HG03066 (cell line): ENCODE results near the gene ST3GAL4.

ENCODE experiments used
- ATAC-seq: cut with Tn5 transposase; IDR thresholded peaks from one replicate; pipeline ENCODE4 v1.9.1; 2021; ENCODE audit warnings: low read depth; ENCODE audit not compliant: unreplicated experiment

Gene ST3GAL4

DNA sequence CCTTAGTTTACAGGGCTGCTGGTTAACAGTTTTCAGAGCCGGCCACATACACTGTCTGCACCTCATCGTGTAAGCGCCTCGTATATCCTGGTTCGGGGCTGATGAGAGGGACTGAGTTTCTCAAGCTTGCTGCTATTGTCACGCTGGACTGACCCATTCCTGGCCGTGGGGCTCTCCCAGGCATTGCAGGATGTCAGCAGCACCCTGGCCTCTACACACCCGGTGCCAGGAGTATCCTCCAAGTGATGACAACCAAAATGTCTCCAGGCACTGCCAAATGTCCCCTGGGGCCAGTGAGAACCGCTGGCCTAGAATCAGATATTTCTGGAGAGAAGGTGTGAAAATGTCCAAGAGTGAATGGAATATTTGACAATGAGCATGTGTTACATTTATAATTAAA is 82.8 kb downstream of the ST3GAL4 start:
- ATAC-seq = no peak

- no peak for ATAC-seq
Observed at GRCh38 chr11:126438691-126439090, 83.2 kb downstream of the ST3GAL4 start.

DNA sequence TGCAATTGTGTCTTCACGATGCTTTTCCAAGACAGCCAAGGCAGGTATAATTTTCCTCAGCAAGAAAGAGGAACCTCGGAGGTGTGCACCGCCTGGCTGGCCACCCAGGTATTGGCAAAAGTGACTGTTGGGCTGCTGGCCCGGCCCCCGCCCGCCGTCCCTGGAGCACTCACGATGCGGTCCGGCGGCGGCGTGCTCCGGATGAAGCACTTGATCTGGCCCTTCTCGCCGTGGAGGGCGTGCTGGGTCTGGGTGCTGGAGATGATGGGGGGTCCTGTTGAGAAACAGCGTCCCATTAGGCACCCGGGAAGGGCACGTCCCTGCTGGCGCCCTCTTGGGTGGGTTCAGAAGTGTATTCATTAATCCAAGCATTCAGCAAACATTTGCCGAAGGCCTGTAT is 84.8 kb downstream of the ST3GAL4 start:
- no peak for ATAC-seq

DNA sequence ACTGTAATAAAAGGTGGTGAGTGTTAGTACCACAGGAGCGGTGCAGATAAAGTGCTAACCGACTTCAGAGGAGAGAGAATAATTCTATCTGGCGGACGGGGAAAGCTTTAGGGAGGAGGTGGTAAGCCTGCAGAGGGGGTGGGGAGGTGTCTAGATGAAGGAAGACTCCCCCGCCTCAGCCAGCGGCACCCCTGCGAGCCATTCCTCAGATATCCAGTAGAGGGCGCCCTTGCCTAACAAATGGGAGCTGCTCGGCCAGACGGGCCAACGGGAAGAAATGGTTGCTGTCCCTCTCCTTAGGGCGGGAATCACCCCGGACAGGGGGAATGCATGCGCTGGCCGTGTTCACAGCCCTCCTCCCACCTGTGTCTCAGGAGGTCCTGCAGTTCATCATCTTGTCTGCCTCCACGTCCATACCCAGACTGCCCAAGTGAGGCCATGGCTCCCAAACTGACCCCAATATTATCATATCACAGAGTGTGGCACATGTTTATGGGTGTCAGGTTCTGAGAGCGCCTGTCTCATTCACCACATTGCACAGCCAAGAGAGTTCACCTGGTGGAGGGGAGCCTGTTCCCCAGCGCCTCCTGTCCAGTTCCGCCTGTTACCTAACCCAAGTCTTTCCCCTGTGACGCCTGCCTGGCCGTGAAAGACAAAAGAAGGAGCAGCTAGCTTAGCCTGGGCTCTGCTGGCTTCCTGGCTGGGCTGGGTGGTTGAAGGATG is 85.5 kb downstream of the ST3GAL4 start:
- peak; percentile 67 for ATAC-seq

- no peak for ATAC-seq
Observed at GRCh38 chr11:126443120-126443519, 87.6 kb downstream of the ST3GAL4 start.

GRCh38 chr11:126444072-126444471 is 88.6 kb downstream of the ST3GAL4 start:
- no peak for ATAC-seq

DNA sequence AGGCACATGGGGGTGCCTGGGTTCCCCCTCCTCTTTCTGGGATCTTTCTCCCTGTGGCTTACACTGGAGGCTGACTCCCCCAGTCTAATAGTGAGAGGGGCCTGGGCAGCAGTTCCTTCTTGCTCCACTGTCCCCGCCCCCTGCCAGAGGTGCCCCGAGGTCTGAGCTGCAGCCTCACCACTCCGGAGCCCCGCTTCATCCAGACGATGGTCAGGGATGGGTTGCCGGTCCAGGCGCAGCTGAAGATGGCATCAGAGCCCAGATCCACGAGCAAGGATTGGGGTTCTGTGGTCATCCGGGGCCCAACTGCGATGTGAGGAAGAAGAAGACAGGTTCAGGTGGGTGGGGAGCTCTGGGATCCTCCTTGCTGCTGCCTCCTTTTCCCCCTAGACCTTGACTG is 91.1 kb downstream of the ST3GAL4 start:
- ATAC-seq = no peak

- no peak for ATAC-seq
Observed at GRCh38 chr11:126450198-126450597, 94.7 kb downstream of the ST3GAL4 start.

DNA sequence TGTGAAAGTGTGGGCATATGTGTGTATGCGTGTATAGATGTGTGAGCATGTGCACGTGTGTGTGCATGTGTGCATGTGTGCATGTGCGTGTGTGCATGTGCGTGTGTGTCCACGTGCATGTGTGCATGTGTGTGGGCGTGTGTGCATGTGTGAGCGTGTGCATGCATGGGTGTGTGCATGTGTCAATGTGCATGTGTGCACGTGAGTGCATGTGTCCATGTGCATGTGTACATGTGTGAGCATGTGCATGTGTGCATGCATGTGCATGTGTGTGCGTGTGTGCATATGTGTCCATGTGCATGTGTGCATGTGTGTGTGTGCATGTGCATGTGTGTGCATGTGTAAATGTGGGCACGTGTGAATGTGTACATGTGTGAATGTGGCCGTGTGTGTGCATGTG is 95.3 kb downstream of the ST3GAL4 start:
- no peak for ATAC-seq

DNA sequence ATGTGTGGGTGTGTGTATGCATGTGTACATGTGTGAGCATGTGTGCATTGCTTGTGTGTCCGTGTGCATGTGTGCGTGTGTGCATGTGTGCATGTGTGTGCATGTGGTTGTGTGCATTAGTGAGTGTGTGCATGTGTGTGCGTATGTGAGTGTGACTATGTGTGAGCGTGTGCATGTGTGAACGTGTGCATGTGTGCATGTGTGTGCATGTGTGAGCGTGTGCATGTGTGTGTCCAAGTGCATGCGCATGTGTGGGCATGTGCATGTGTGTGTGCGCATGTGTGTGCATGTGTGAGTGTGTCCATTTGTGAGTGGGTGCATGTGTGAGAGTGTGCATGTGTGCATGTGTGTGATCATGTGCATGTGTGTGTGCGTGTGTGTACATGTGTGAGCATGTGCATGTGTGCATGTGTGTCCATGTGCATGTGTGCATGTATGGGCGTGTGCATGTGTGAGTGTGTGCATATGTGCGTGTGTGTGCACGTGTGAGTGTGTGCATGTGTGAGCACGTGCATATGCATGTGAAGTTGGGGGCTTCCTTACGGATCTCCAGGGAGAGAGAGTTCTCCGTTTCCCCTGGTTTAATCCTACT is 95.8 kb downstream of the ST3GAL4 start:
- no peak for ATAC-seq

- ATAC-seq = no peak
Observed at GRCh38 chr11:126452241-126453101, 97.0 kb downstream of the ST3GAL4 start.

- ATAC-seq = no peak
Observed at GRCh38 chr11:126456089-126456488, 100.6 kb downstream of the ST3GAL4 start.

DNA sequence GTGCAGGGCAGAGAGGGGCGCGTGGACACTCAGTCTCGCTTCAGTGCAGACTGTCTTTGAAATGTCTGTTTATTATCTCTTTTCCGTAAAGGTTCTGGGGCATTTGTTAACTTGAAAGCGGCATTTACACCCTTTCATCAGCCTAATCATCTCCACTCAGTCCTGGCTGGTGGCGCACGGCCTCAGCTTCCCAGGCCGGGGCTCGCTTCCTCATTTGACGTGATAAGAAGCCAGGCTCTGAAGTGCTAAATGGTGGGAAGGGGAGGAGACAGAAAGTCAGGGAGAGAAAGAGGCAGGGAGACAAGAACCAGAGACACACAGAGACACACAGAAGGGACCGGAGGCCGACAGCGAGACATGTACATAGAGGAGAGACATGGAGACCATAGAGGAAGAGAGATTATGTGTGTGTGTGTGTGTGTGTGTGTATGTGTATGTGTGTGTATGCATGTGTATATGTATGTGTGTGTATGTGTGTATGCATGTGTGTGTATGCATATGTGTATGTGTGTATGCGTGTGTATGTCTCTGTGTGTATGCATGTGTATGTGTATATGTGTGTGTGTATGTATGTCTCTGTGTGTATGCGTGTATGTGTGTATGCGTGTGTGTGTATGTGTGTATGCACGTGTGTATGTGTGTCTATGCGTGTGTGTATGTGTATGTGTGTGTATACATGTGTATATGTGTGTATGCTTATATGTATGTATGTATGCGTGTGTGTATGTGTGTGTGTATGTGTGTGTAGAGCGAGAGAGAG is 101.5 kb downstream of the ST3GAL4 start:
- no peak for ATAC-seq

- no peak for ATAC-seq
Observed at GRCh38 chr11:126457817-126458216, 102.3 kb downstream of the ST3GAL4 start.

GRCh38 chr11:126459691-126460281 is 104.3 kb downstream of the ST3GAL4 start:
- ATAC-seq = no peak

DNA sequence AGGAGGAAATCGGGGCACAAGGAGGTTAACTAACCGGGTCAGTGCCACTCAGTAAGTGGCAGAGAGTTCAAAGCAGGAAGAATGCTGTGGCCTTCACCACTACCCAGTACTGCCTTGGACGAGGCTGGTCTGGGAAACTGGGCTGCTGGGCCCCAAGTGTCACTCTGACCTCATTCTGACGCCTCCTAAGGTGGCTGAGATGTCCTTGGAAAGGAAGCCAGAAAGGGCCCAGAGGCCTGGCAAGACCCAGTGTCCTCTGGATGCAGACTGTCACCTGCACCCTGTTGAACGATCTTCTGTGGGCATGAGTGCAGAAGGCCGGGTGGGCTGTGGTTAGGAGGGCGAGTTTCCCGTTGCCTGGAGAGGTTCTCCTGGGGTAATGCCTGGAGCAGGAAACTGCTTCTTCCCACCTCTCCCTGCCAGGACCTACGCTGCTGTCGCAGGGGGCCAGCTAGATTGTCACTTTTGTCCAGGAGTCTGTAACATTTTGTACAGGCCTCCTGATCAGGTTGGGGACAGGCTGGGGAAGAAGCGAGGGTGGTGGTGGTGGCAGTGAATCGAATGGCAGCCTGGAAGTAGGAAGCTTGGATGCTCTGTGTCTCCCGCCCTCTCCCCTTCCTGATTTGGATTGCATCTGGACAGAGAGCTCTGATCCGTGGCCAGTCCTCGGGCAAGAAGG is 105.1 kb downstream of the ST3GAL4 start:
- ATAC-seq = no peak

- no peak for ATAC-seq
Observed at GRCh38 chr11:126461096-126461440, 105.6 kb downstream of the ST3GAL4 start.

DNA sequence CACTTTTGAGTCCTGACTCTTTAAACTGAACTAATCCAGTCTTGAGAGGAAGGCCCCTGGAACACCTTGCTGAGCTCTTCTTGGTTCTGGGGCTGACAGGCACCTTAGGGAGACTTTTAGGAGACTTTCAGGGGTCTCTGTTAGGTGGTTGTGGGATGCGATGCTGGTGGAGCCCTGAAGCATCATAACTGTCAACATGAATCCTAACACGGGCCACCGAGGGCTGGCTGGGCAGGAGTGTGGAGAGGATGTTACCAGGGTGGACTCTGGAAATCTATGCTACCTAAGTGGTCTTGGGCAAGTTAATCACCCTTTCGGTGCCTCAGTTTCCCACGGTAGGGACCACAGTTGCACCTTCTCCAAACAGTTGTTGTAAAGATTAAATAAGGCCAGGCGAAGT is 106.5 kb downstream of the ST3GAL4 start:
- ATAC-seq = no peak

GRCh38 chr11:126462422-126462821 is 106.9 kb downstream of the ST3GAL4 start:
- ATAC-seq = no peak
